ENCODE measurements around the gene PSG2. TPM values are rescaled to one million over a fixed set of nuclear protein-coding genes. Genes with fewer than 3 reads are reported as not detected.
"Not testable (repeated sequence)": the region's sequence is repeated elsewhere in the genome, so short reads cannot be mapped to it uniquely, and the experiment has no call there.

Gene PSG2
- total RNA-seq, 1 donor: 0.27 TPM

DNA sequence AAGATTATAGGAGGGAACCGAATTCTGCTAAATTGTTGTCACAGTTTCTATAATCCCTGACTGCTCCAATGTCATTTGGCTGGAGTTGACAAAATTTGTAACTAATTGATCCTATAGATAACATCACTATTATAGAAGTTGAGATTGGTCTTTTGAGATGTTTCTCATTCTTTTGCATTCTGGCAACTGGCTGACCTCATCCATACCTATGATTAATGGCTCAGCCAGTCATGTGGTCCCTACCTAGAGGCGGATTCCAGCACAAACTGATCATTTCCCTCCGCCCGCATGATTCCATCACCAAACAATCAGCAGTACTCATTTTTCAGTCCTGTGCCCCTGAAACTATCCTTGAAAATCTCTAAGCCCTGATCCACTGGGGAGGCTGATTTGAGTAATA is 4.2 kb downstream of the PSG2 start:
- peak; percentile 78 for DNase-seq (ENCODE audit: low read depth)
- TF ChIP-seq CTCF (IDR thresholded peaks at IDR 0.05; ENCODE audit: insufficient read depth, low read length): no peak
- no peak overlapping the region for H3K4me3 ChIP-seq (ENCODE audit: low read depth, low read length)

DNA sequence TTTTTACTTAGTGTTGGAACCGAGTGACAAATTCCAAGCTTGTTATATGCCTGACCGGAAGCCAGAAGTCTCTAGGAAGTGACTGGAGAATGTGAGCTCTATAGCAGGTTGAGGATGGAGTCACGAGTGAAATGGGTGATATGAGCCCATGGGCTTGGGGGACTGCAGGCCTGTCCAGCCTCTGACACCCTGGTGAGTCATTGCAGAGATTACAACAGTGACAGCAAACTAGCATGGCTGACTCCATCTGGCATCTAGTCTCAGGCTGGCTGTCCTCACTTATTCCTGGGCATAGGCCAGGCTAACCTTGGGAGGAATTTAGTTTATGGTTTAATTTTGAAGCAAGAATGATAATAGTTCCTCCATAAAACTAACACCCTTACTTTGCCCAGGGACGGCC is 4.6 kb downstream of the PSG2 start:
- H3K4me3 ChIP-seq (ENCODE audit: low read depth, low read length): not testable (repeated sequence)
- peak; percentile 79 for DNase-seq (ENCODE audit: low read depth)

- DNase-seq (ENCODE audit: low read depth); H3K4me3 ChIP-seq (ENCODE audit: low read depth, low read length): not testable (repeated sequence)
Observed at GRCh38 chr19:43062418-43062817, 20.1 kb downstream of the PSG2 start.

DNA sequence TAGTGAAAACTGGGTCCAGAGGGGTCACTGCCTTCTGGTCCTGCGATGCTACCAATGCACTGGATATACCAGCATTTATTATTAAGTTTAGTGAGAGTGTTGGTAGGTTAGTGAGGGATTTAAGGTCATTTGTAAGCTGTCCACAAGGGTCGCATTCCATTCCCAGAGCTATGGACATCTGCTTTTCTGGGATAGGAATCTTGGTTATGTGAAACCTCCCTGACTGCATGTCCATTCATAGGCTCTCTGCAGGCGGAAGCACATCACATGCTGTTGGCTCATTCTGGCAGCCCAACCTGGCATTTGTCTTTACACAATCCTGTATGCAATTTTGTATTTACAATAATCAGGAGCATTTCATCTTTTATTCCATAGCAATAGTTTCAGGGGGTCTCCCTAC is 21.2 kb downstream of the PSG2 start:
- not testable (repeated sequence) for H3K4me3 ChIP-seq (ENCODE audit: low read depth, low read length)
- peak; percentile 17 for DNase-seq (ENCODE audit: low read depth)

GRCh38 chr19:43060254-43060653 is 22.2 kb downstream of the PSG2 start:
- not testable (repeated sequence) for DNase-seq (ENCODE audit: low read depth); H3K4me3 ChIP-seq (ENCODE audit: low read depth, low read length)

- not testable (repeated sequence) for H3K4me3 ChIP-seq (ENCODE audit: low read depth, low read length); DNase-seq (ENCODE audit: low read depth)
Observed at GRCh38 chr19:43059482-43059881, 23.0 kb downstream of the PSG2 start.

GRCh38 chr19:43058440-43058839 is 24.1 kb downstream of the PSG2 start:
- DNase-seq (ENCODE audit: low read depth); H3K4me3 ChIP-seq (ENCODE audit: low read depth, low read length): not testable (repeated sequence)

DNA sequence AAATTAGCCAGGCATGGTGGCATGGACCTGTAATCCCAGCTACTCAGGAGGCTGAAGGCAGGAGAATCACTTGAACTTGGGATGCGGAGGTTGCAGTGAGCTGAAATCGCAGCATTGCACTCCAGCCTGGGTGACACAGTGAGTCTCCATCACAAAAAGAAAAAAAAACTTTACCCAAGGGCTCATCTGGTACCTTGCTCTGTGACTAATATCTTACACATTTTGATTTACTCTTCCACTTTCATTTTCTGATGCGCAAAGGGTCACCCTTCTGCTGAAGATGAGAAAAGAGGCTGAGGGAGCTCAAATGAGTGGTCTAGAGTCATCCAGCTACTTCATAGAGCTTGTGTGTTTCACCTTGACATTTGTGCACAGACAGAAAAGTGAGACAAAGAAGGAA is 34.5 kb downstream of the PSG2 start:
- DNase-seq (ENCODE audit: low read depth); H3K4me3 ChIP-seq (ENCODE audit: low read depth, low read length): not testable (repeated sequence)

- H3K4me3 ChIP-seq (ENCODE audit: low read depth, low read length); DNase-seq (ENCODE audit: low read depth): not testable (repeated sequence)
Observed at GRCh38 chr19:43046578-43046977, 35.9 kb downstream of the PSG2 start.

DNA sequence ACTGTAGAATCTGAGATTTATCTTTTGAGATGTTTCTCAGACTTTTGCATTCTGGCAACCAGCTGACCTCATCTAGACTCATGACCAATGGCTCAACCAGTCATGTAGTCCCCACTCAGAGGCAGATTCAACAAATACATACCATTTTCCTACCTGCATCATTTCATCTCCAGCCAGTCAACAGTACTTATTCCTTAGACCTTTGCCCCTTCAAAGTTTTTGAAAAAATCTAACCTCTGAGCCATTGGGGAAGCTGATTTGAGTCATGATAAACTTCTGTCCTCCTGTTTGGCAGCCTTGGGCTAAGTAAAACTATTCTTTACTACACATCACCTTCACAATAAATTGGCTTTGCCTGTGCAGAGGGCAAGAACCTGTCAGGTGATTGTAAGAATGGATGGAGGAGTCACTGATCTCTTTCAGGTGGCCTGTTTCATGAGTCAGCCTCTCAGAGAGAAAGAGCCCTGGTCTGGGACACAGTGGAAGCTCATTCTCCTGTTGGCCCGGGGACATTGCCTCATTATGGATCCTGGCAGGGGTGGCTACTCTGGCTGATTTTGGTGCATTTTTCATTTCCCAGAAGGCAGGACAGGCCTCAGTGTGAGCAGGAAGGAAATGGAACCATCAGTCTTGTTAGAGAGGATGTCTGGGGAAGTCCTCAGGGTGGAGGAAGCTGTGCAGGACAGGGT is 38.9 kb downstream of the PSG2 start:
- not testable (repeated sequence) for H3K4me3 ChIP-seq (ENCODE audit: low read depth, low read length); DNase-seq (ENCODE audit: low read depth)

DNA sequence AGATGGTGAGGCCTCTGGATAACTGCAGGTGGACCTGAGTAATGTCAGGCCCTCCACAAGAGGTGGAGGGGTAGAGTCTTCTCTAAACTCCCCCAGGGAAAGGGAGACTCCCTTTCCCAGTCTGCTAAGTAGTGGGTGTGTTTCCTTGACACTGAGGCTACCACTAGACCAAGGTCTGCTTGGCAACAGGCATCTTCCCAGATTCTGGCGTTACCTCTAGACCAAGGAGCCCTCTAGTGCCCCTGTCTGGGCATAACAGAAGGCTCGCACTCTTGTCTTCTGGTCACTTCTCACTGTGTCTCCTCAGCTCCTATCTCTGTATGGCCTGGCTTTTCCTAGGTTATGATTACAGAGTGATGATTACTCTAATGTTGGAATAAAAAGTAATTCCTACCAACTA is 50.9 kb downstream of the PSG2 start:
- DNase-seq (ENCODE audit: low read depth): peak; percentile 73
- TF ChIP-seq CTCF (IDR thresholded peaks at IDR 0.05; ENCODE audit: insufficient read depth, low read length): peak; percentile 63
- H3K4me3 ChIP-seq (ENCODE audit: low read depth, low read length): not testable (repeated sequence)

- no peak overlapping the region for H3K4me3 ChIP-seq (ENCODE audit: low read depth, low read length)
- TF ChIP-seq CTCF (IDR thresholded peaks at IDR 0.05; ENCODE audit: insufficient read depth, low read length): no peak
- no peak for DNase-seq (ENCODE audit: low read depth)
Observed at GRCh38 chr19:43028866-43029265, 53.6 kb downstream of the PSG2 start.

Data from fibroblast of the aortic adventitia (primary cell).